Osteoblast (primary cell): ENCODE results near the gene MRM3. TPM values are rescaled to one million over a fixed set of nuclear protein-coding genes. Genes with fewer than 3 reads are reported as not detected.
A peak's percentile ranks its signal among the peaks of the same experiment; 100 is the strongest.

ENCODE experiments used
- DNase-seq: peaks from one replicate; pipeline ENCODE4 v3.0.0; 2011; ENCODE audit warnings: low spot score, mixed read lengths; ENCODE audit not compliant: insufficient read length; ENCODE audit errors: missing footprints
- H2AFZ ChIP-seq: 2 replicates; pipeline ENCODE4 v1.6.0; 2011; ENCODE audit warnings: mild to moderate bottlenecking, low read length
- H3K27ac ChIP-seq: 2 replicates; pipeline ENCODE4 v1.5.1; 2011; ENCODE audit warnings: mild to moderate bottlenecking, low read depth, low read length, moderate library complexity
- H3K27me3 ChIP-seq: 2 replicates; pipeline ENCODE4 v1.6.0; 2012; ENCODE audit warnings: mild to moderate bottlenecking, control low read depth, inconsistent platforms, low read length, moderate library complexity; ENCODE audit not compliant: insufficient read depth
- H3K36me3 ChIP-seq: 2 replicates; pipeline ENCODE4 v1.5.1; 2011; ENCODE audit warnings: mild to moderate bottlenecking, low read length, control low read depth, moderate library complexity; ENCODE audit not compliant: insufficient read depth
- H3K4me1 ChIP-seq: 2 replicates; pipeline ENCODE4 v1.5.1; 2011; ENCODE audit warnings: mild to moderate bottlenecking, low read length, control low read depth, moderate library complexity; ENCODE audit not compliant: insufficient read depth
- H3K4me2 ChIP-seq: 2 replicates; pipeline ENCODE4 v1.6.0; 2011; ENCODE audit warnings: mild to moderate bottlenecking, low read length; ENCODE audit not compliant: insufficient read depth
- H3K4me3 ChIP-seq: fragments of 200-600 bp; sonication (generic); 3 replicates; pipeline ENCODE4 v1.5.1; 2012; ENCODE audit warnings: mild to moderate bottlenecking, low read length, inconsistent platforms; ENCODE audit not compliant: insufficient read depth
- H3K79me2 ChIP-seq: 2 replicates; pipeline ENCODE4 v1.6.0; 2012; ENCODE audit warnings: mild to moderate bottlenecking, low read length, control low read depth, inconsistent platforms; ENCODE audit not compliant: insufficient read depth
- H3K9me3 ChIP-seq: 2 replicates; pipeline ENCODE4 v1.5.1; 2011; ENCODE audit warnings: low read depth, low read length, control low read depth
- H4K20me1 ChIP-seq: 2 replicates; pipeline ENCODE4 v1.6.0; 2012; ENCODE audit warnings: mild to moderate bottlenecking, low read length, control low read depth; ENCODE audit not compliant: insufficient read depth
- CTCF ChIP-seq: IDR thresholded peaks from 2 replicates; pipeline ENCODE4 v1.5.1; 2011; ENCODE audit warnings: mild to moderate bottlenecking, low read depth, low read length, moderate library complexity; ENCODE audit errors: extremely low read depth
- total RNA-seq: library from RNA; depleted of rRNA; stranded (reverse); fragments of >200 nt; gene quantifications from 2 replicates; pipeline ENCODE4 v1.2.3, GENCODE V29; 2012

Gene MRM3
- total RNA-seq, 1 donor, result 19.5 TPM

GRCh38 chr17:791829-792228, 9.7 kb downstream of the MRM3 start:
- Histone ChIP-seq H4K20me1 (peaks cover 3% of the 10 kb centered on the region), H3K4me2 (no peak overlapping the region), H2AFZ (no peak overlapping the region), H3K4me1 (peaks cover 7% of the 10 kb centered on the region), H3K27me3 (no peaks in the 10 kb centered on the region), H3K27ac (no peak overlapping the region), H3K4me3 (no peak overlapping the region), H3K79me2 (peaks cover 3% of the 10 kb centered on the region), H3K9me3 (no peaks in the 10 kb centered on the region), H3K36me3 (peaks cover 37% of the 10 kb centered on the region)
- DNase-seq, result no peak
- TF ChIP-seq CTCF, result no peak

GRCh38 chr17:792277-792676, 10.1 kb downstream of the MRM3 start:
- H2AFZ ChIP-seq, result no peak overlapping the region
- H3K79me2 ChIP-seq, result peaks cover 3% of the 10 kb centered on the region
- peaks cover 7% of the 10 kb centered on the region for H3K4me1 ChIP-seq
- TF ChIP-seq CTCF, result no peak
- H3K36me3 ChIP-seq, result peaks cover 40% of the 10 kb centered on the region
- H3K4me2 ChIP-seq, result no peak overlapping the region
- no peak overlapping the region for H3K4me3 ChIP-seq
- H3K27ac ChIP-seq, result no peak overlapping the region
- no peak for DNase-seq
- no peaks in the 10 kb centered on the region for H3K9me3 ChIP-seq
- no peaks in the 10 kb centered on the region for H3K27me3 ChIP-seq
- H4K20me1 ChIP-seq, result peaks cover 3% of the 10 kb centered on the region

- Histone ChIP-seq H3K36me3 (peaks cover 23% of the 10 kb centered on the region), H3K27me3 (no peaks in the 10 kb centered on the region), H3K4me3 (peak overlapping the region; percentile 50), H3K79me2 (no peaks in the 10 kb centered on the region), H3K4me2 (peak overlapping the region; percentile 70), H3K9me3 (no peaks in the 10 kb centered on the region), H2AFZ (peak overlapping the region; percentile 51), H3K27ac (no peak overlapping the region), H4K20me1 (peaks cover 6% of the 10 kb centered on the region), H3K4me1 (peaks cover 7% of the 10 kb centered on the region)
- peak; percentile 80 for TF ChIP-seq CTCF
- peak; percentile 96 for DNase-seq
Measured at GRCh38 chr17:794876-795275, 12.7 kb downstream of the MRM3 start.

- peaks cover 23% of the 10 kb centered on the region for H3K36me3 ChIP-seq
- H3K4me3 ChIP-seq, result peak overlapping the region; percentile 50
- no peak for TF ChIP-seq CTCF
- peaks cover 6% of the 10 kb centered on the region for H4K20me1 ChIP-seq
- H2AFZ ChIP-seq, result peak overlapping the region; percentile 4
- DNase-seq, result no peak
- no peaks in the 10 kb centered on the region for H3K27me3 ChIP-seq
- no peaks in the 10 kb centered on the region for H3K9me3 ChIP-seq
- H3K27ac ChIP-seq, result no peak overlapping the region
- peak overlapping the region; percentile 70 for H3K4me2 ChIP-seq
- peaks cover 7% of the 10 kb centered on the region for H3K4me1 ChIP-seq
- H3K79me2 ChIP-seq, result no peaks in the 10 kb centered on the region
Measured at GRCh38 chr17:795276-795675, 13.1 kb downstream of the MRM3 start.
